RWPE1 (cell line): Measurements from ENCODE around the gene SNTG2.

Experiments used
- CTCF ChIA-PET: fragments of 350-600 bp; sonication (Branson Sonifier 250); formaldehyde crosslinking; extraction: SDS; loops from one replicate; lab custom pipeline; 2021; lab: Yijun Ruan, JAX
- POLR2A ChIA-PET: fragments of 400-600 bp; formaldehyde crosslinking; extraction: SDS; loops from one replicate; lab custom pipeline; 2020; ENCODE audit warnings: antibody characterized with exemption; ENCODE audit not compliant: low non-redundant PET; lab: Yijun Ruan, JAX
- DNase-seq: peaks from one replicate; pipeline ENCODE4 v3.0.0; 2012; ENCODE audit warnings: low spot score
- H3K27ac ChIP-seq: fragments of 450-650 bp; 2 replicates; pipeline ENCODE4 v1.5.1; 2017
- CTCF ChIP-seq: fragments of 450-650 bp; conservative IDR thresholded peaks from 2 replicates; pipeline ENCODE4 v1.5.1; 2017; ENCODE audit warnings: low read depth, mild to moderate bottlenecking

SNTG2 gene

DNA sequence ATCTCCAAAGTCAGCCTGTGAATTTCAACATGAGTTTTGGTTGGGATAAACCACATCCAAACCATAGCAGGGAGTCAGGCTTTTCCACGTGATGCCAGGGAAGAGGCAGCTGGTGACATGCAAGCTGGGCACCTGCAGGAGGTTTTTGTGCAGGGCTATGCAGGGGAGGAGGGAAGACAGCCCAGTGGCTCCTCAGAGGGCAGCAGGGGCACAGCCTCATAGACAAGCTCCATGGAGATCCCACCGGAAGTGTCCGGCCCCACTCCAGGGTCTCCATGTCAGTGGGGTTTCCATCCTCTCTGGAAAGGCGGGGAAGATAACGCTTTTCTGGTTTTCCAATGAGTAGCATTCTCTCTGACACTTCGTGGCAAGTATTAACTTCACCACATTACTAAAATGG, 327.0 kb downstream of the SNTG2 start:
- TF ChIP-seq CTCF, result no peak
- DNase-seq, result no peak
- ChIA-PET CTCF (interaction anchor here (0.6 to 0.7 kb wide), 2 partner anchors 14 to 273 kb away, joined by 3 to 4 read pairs; no protein-coding TSS in a partner anchor), POLR2A (no interaction called here)
- H3K27ac ChIP-seq, result no peak overlapping the region

GRCh38 chr2:1278125-1278524, 327.5 kb downstream of the SNTG2 start:
- TF ChIP-seq CTCF, result no peak
- ChIA-PET POLR2A (no interaction called here), CTCF (interaction anchor here (0.7 kb wide), 1 partner anchor 14 kb away, joined by 4 read pairs; no protein-coding TSS in a partner anchor)
- no peak for DNase-seq
- H3K27ac ChIP-seq, result no peak overlapping the region

DNA sequence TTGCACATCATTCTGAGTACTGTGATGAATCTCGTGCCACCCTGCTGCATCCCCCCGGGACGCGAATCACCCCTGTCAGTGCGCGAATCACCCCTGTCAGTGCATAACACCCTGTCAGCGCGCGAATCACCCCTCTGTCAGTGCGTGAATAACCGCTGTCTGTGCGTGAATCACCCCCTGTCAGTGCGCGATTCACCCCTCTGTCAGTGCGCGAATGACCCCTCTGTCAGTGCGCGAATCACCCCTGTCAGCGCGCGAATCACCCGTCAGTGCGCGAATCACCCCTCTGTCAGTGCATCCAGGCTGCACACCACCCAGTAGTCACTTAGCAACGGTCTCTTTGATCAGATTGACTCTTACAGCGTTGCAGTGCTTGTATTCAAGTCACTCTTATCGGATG, 328.2 kb downstream of the SNTG2 start:
- DNase-seq, result no peak
- no peak overlapping the region for H3K27ac ChIP-seq
- ChIA-PET POLR2A (no interaction called here), CTCF (no interaction called here)
- no peak for TF ChIP-seq CTCF

- DNase-seq, result no peak
Observed at GRCh38 chr2:1282552-1282951, 331.9 kb downstream of the SNTG2 start.

GRCh38 chr2:1283020-1283801, 332.6 kb downstream of the SNTG2 start:
- POLR2A ChIA-PET, result no interaction called here

More at GRCh38 chr2:1282552-1282951, 331.9 kb downstream of the SNTG2 start:
- H3K27ac ChIP-seq, result no peak overlapping the region
- CTCF ChIA-PET, result interaction anchor here (0.7 kb wide), 1 partner anchor 95 kb away, joined by 3 read pairs; no protein-coding TSS in a partner anchor
- POLR2A ChIA-PET, result no interaction called here
- TF ChIP-seq CTCF, result no peak

GRCh38 chr2:1283871-1284270, 333.2 kb downstream of the SNTG2 start:
- ChIA-PET CTCF (interaction anchor here (0.5 kb wide), 1 partner anchor 266 kb away, joined by 3 read pairs; no protein-coding TSS in a partner anchor), POLR2A (no interaction called here)
- TF ChIP-seq CTCF, result no peak
- DNase-seq, result no peak
- H3K27ac ChIP-seq, result no peak overlapping the region

More at GRCh38 chr2:1283020-1283801, 332.6 kb downstream of the SNTG2 start:
- no peak overlapping the region for H3K27ac ChIP-seq
- TF ChIP-seq CTCF, result no peak
- DNase-seq, result no peak
- CTCF ChIA-PET, result interaction anchor here (0.5 kb wide), 1 partner anchor 267 kb away, joined by 3 read pairs; no protein-coding TSS in a partner anchor
